H1 (cell line): ENCODE results near the gene HDAC11. TPM values are rescaled to one million over a fixed set of nuclear protein-coding genes. Genes with fewer than 3 reads are reported as not detected.

Experiments used
- CTCF ChIA-PET: fragments of 300-600 bp; sonication (Branson Sonifier 250); formaldehyde crosslinking; loops from one replicate; lab custom pipeline; 2021; ENCODE audit not compliant: partially characterized antibody; lab: Charles Lee
- POLR2A ChIA-PET: fragments of 300-600 bp; sonication (Branson Sonifier 250); formaldehyde crosslinking; loops from one replicate; lab custom pipeline; 2021; ENCODE audit warnings: inconsistent platforms; ENCODE audit not compliant: partially characterized antibody; lab: Charles Lee
- DNase-seq, 2 experiments: peaks; one replicate each; pipeline versions ENCODE4 v3.0.0 to v3.0.0-alpha.2; 2010 to 2022; ENCODE audit warnings: low spot score in 2 of 2, low read depth in 1 of 2, mixed read lengths in 1 of 2
- FAIRE-seq: peaks from 2 replicates; lab custom pipeline; 2011; peaks lifted over from hg19 to GRCh38; lab: Jason Lieb, UNC
- H2AFZ ChIP-seq: 2 replicates; pipeline ENCODE4 v1.8.1; 2012; ENCODE audit warnings: low read length, inconsistent platforms
- H2AK5ac ChIP-seq: 2 replicates; pipeline ENCODE4 v1.6.1; 2013; ENCODE audit warnings: low read depth, low read length
- H2BK120ac ChIP-seq: replicated peaks from 2 replicates; pipeline ENCODE3; 2013; ENCODE audit warnings: low read depth, low read length, inconsistent platforms
- H2BK12ac ChIP-seq: 2 replicates; pipeline ENCODE4 v1.6.1; 2013; ENCODE audit warnings: low read depth, low read length
- H2BK15ac ChIP-seq: 2 replicates; pipeline ENCODE4 v1.6.1; 2013; ENCODE audit warnings: low read length
- H2BK20ac ChIP-seq: 2 replicates; pipeline ENCODE4 v1.6.1; 2013; ENCODE audit warnings: low read length
- H2BK5ac ChIP-seq: 2 replicates; pipeline ENCODE4 v1.6.1; 2013; ENCODE audit warnings: low read depth, low read length
- H3K14ac ChIP-seq: 2 replicates; pipeline ENCODE4 v1.6.1; 2013; ENCODE audit warnings: inconsistent platforms; ENCODE audit not compliant: insufficient read length
- H3K18ac ChIP-seq: 2 replicates; pipeline ENCODE4 v1.6.1; 2013; ENCODE audit warnings: low read length; ENCODE audit errors: extremely low read depth
- H3K23ac ChIP-seq: 2 replicates; pipeline ENCODE4 v1.6.1; 2013; ENCODE audit warnings: inconsistent platforms; ENCODE audit not compliant: insufficient read length
- H3K23me2 ChIP-seq: 2 replicates; pipeline ENCODE4 v1.6.1; 2013; ENCODE audit warnings: low read depth, low read length
- H3K27ac ChIP-seq: 2 replicates; pipeline ENCODE4 v1.6.1; 2011; ENCODE audit warnings: low read depth, low read length, inconsistent platforms
- H3K27me3 ChIP-seq, 4 experiments: replicated peaks in 1 of 4; 1 replicate in 1 of 4; 2 replicates in 3 of 4; pipeline versions ENCODE4 v1.6.1 to v1.8.1; 2011 to 2013; ENCODE audit warnings: low read length in 3 of 4, mild to moderate bottlenecking in 3 of 4, inconsistent platforms in 2 of 4, mixed read lengths in 2 of 4, moderate library complexity in 1 of 4; ENCODE audit not compliant: control insufficient read depth in 3 of 4, insufficient read depth in 3 of 4; ENCODE audit errors: extremely low read depth in 1 of 4
- H3K36me3 ChIP-seq, 4 experiments: 2 replicates each; pipeline versions ENCODE4 v1.6.1 to v1.8.1; 2011 to 2013; ENCODE audit warnings: mild to moderate bottlenecking in 4 of 4, low read length in 3 of 4, moderate library complexity in 2 of 4, control low read depth in 1 of 4, inconsistent platforms in 1 of 4; ENCODE audit not compliant: insufficient read depth in 4 of 4, control insufficient read depth in 2 of 4
- H3K4ac ChIP-seq: replicated peaks from 2 replicates; pipeline ENCODE3; 2013; ENCODE audit warnings: low read length, low read depth, mixed read lengths, inconsistent platforms; ENCODE audit not compliant: insufficient read length
- H3K4me1 ChIP-seq, 4 experiments: replicated peaks in 1 of 4; 1 replicate in 1 of 4; 2 replicates in 3 of 4; pipeline versions ENCODE4 v1.6.1 to v1.8.1; 2011 to 2013; ENCODE audit warnings: low read length in 3 of 4, inconsistent platforms in 2 of 4, mixed read lengths in 1 of 4; ENCODE audit not compliant: insufficient read depth in 4 of 4, control insufficient read depth in 3 of 4
- H3K4me2 ChIP-seq, 2 experiments: 2 replicates each; pipeline versions ENCODE4 v1.6.1 to v1.8.1; 2011 to 2013; ENCODE audit warnings: low read depth in 2 of 2, low read length in 2 of 2, control low read depth in 1 of 2, inconsistent platforms in 1 of 2, mild to moderate bottlenecking in 1 of 2; ENCODE audit not compliant: insufficient read depth in 1 of 2
- H3K4me3 ChIP-seq, 4 experiments: fragments of 200-600, 300-600 bp in 1 of 4; sonication (generic), shearing (Covaris generic), sonication (Bioruptor Twin) in 1 of 4; 2 replicates each; pipeline versions ENCODE4 v1.5.1 to v1.8.1; 2011 to 2016; ENCODE audit warnings: low read length in 4 of 4, low read depth in 3 of 4, control low read depth in 2 of 4, inconsistent platforms in 2 of 4, mild to moderate bottlenecking in 2 of 4, mixed read lengths in 1 of 4, moderate library complexity in 1 of 4; ENCODE audit not compliant: insufficient read depth in 2 of 4; ENCODE audit errors: extremely low read depth in 1 of 4
- H3K56ac ChIP-seq: replicated peaks from 2 replicates; pipeline ENCODE3; 2013; ENCODE audit warnings: low read depth, mild to moderate bottlenecking, mixed read lengths, low read length, inconsistent platforms; ENCODE audit not compliant: insufficient read length
- H3K79me1 ChIP-seq: 2 replicates; pipeline ENCODE4 v1.6.1; 2013; ENCODE audit warnings: low read depth, low read length, control low read depth
- H3K79me2 ChIP-seq, 2 experiments: 2 replicates each; pipeline versions ENCODE4 v1.6.1 to v1.8.1; 2012 to 2013; ENCODE audit warnings: low read length in 2 of 2, mild to moderate bottlenecking in 2 of 2, inconsistent platforms in 1 of 2; ENCODE audit not compliant: insufficient read depth in 2 of 2, control insufficient read depth in 1 of 2
- H3K9ac ChIP-seq, 4 experiments: replicated peaks in 1 of 4; 1 replicate in 1 of 4; 2 replicates in 3 of 4; pipeline versions ENCODE4 v1.6.1 to v1.8.1; 2011 to 2013; ENCODE audit warnings: low read depth in 3 of 4, low read length in 3 of 4, control low read depth in 2 of 4, mild to moderate bottlenecking in 2 of 4, moderate library complexity in 2 of 4, inconsistent platforms in 1 of 4; ENCODE audit errors: extremely low read depth in 1 of 4
- H3K9me3 ChIP-seq, 2 experiments: 2 replicates each; pipeline versions ENCODE4 v1.6.1 to v1.8.1; 2012 to 2013; ENCODE audit warnings: mild to moderate bottlenecking in 2 of 2, moderate library complexity in 2 of 2, control low read depth in 1 of 2, inconsistent platforms in 1 of 2, low read depth in 1 of 2, low read length in 1 of 2, mixed read lengths in 1 of 2; ENCODE audit not compliant: insufficient read depth in 2 of 2
- H4K20me1 ChIP-seq, 2 experiments: replicated peaks in 1 of 2; 2 replicates each; pipeline versions ENCODE3 to v1.8.1; 2011 to 2013; ENCODE audit warnings: inconsistent platforms in 2 of 2, low read length in 2 of 2, mild to moderate bottlenecking in 1 of 2; ENCODE audit not compliant: insufficient read depth in 2 of 2, control insufficient read depth in 1 of 2
- H4K5ac ChIP-seq: 2 replicates; pipeline ENCODE4 v1.6.1; 2013; ENCODE audit warnings: low read length, low read depth, mixed read lengths, inconsistent platforms; ENCODE audit not compliant: insufficient read length
- H4K8ac ChIP-seq: 2 replicates; pipeline ENCODE4 v1.8.0; 2013; ENCODE audit warnings: mild to moderate bottlenecking, moderate library complexity, low read length, inconsistent platforms; ENCODE audit not compliant: insufficient read depth; ENCODE audit errors: extremely low read depth
- H4K91ac ChIP-seq: replicated peaks from 2 replicates; pipeline ENCODE3; 2013; ENCODE audit warnings: low read length, mixed read lengths, inconsistent platforms; ENCODE audit not compliant: insufficient read length
- BCL11A ChIP-seq, 2 experiments: IDR thresholded peaks; one replicate each; pipeline ENCODE4 v1.6.1; 2011; ENCODE audit warnings: low read depth in 2 of 2, low read length in 2 of 2, mild to moderate bottlenecking in 2 of 2
- PHF8 ChIP-seq: fragments of 200-600 bp; sonication (generic); conservative IDR thresholded peaks from 2 replicates; pipeline ENCODE4 v1.7.1; 2012; ENCODE audit warnings: low read depth, mild to moderate bottlenecking, inconsistent platforms, low read length, moderate library complexity
- POLR2AphosphoS5 ChIP-seq: IDR thresholded peaks from 2 replicates; pipeline ENCODE4 v1.6.1; 2011; ENCODE audit warnings: low read depth, low read length
- POU5F1 ChIP-seq: IDR thresholded peaks from 2 replicates; pipeline ENCODE4 v1.6.1; 2011; ENCODE audit warnings: low read depth, mild to moderate bottlenecking, low read length, moderate library complexity
- RFX5 ChIP-seq: IDR thresholded peaks from 2 replicates; pipeline ENCODE4 v1.6.1; 2011; ENCODE audit warnings: low read depth, low read length, improper control_type of control experiment, borderline replicate concordance
- SP2 ChIP-seq: IDR thresholded peaks from 2 replicates; pipeline ENCODE4 v1.6.1; 2012; ENCODE audit warnings: mild to moderate bottlenecking, low read length, inconsistent platforms
- WGBS, 2 experiments: shearing (Covaris generic) in 1 of 2; methylation state at CpG; one replicate each; pipeline versions ENCODE4 v1.1.6 to v1.1.7; 2013 to 2015; ENCODE audit warnings: low lambda C conversion rate in 2 of 2, mixed read lengths in 2 of 2, inconsistent platforms in 1 of 2, low coverage in 1 of 2, missing lambda C conversion rate in 1 of 2; ENCODE audit not compliant: insufficient replicate concordance in 2 of 2, insufficient coverage in 1 of 2, insufficient read length in 1 of 2; ENCODE audit errors: extremely low coverage in 1 of 2, missing lambda C conversion rate in 1 of 2; 5-methylcytosine and 5-hydroxymethylcytosine counted together
- polyA plus RNA-seq, 7 experiments: library from polyadenylated mRNA; depleted of rRNA in 3 of 7; stranded (reverse) in 5 of 7; unstranded in 2 of 7; fragments of >200 nt in 5 of 7; fragments of 200-250 nt in 2 of 7; gene quantifications; 1 replicate in 5 of 7; 2 replicates in 1 of 7; 4 replicates in 1 of 7; pipeline versions ENCODE4 v1.2.1 to v1.2.3, GENCODE V29; 2011 to 2013; ENCODE audit warnings: missing spikeins in 2 of 7, mixed read lengths in 2 of 7
- total RNA-seq: library from RNA; stranded (reverse); fragmentation: NEBNext Ultra II Directional; extraction: Animal tissue kit (Norgen Biotek cat#: 25700); gene quantifications from 2 replicates; pipeline ENCODE4 v1.2.1, GENCODE V29; 2021
- TF ChIP-seq, protein P1 (sequence below), 3 experiments: IDR thresholded peaks; 1 replicate in 2 of 3; 2 replicates in 1 of 3; pipeline versions ENCODE4 v1.5.1 to v1.6.1; 2011; ENCODE audit warnings: low read length in 3 of 3, mild to moderate bottlenecking in 3 of 3, inconsistent platforms in 2 of 3, low read depth in 1 of 3, moderate library complexity in 1 of 3; ENCODE audit not compliant: insufficient read depth in 1 of 3; ENCODE audit errors: control extremely low read depth in 1 of 3
- TF ChIP-seq, protein P2 (sequence below): IDR thresholded peaks from 2 replicates; pipeline ENCODE4 v1.6.1; 2012; ENCODE audit warnings: low read length, inconsistent platforms
- TF ChIP-seq, protein P3 (sequence below): IDR thresholded peaks from 2 replicates; pipeline ENCODE4 v1.6.1; 2011; ENCODE audit warnings: low read depth, mild to moderate bottlenecking, low read length; ENCODE audit not compliant: insufficient read depth

HDAC11 gene
- total and polyA plus RNA-seq, 2 of the 8 experiments (the other 6 are each of a cell fraction or from before 2014, with no cell fraction given): 6.8 to 7.4 TPM

DNA sequence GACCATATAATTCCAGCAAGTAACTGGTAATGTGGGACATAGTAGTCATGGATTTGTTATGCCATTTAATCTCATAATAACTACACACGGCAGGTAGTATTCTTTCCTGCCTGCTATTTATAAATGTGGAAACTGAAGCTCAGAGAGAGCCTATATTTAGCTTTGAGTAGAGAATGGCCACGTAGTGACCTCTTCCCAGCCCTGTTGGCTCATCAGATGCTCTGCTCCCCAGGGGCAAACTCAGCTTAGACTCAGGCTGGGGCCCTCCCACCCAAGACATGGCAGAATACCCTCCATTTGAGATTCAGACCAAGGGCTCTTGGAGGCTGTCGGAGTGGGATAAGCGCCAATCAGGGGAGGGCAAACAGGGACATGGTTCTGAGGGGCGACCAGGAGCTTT lies 17.3 kb upstream of the HDAC11 start:
- no peak overlapping the region for H2BK20ac ChIP-seq
- H3K4me3 ChIP-seq: no peak overlapping the region
- no peak overlapping the region for H2BK15ac ChIP-seq
- H3K79me2 ChIP-seq: no peaks in the 10 kb centered on the region
- 82% methylated on average over 5 of the region's 5 CpGs; no CpG with 5 or more reads in 1 of the 2 experiments for WGBS, 2 experiments
- ChIA-PET POLR2A (interaction anchor here (0.9 to 2.5 kb wide), 4 partner anchors 11 to 180 kb away, joined by 3 to 8 read pairs (median 4); no protein-coding TSS in a partner anchor), CTCF (interaction anchor here (0.7 to 4.8 kb wide), 20 partner anchors 9 to 418 kb away, joined by 3 to 43 read pairs (median 4); partner anchors contain the start of gene HDAC11)
- H2AFZ ChIP-seq: no peak overlapping the region
- no peak overlapping the region for H3K14ac ChIP-seq
- H3K27ac ChIP-seq: no peak overlapping the region
- H4K8ac ChIP-seq: no peak overlapping the region; the same call in 1 of the 2 replicates
- H3K56ac ChIP-seq: no peak overlapping the region
- peaks cover 0 to 2% (median 0%) of the 10 kb centered on the region in 4 experiments; a peak in 2 of 7 replicates for H3K4me1 ChIP-seq
- no peaks in the 10 kb centered on the region for H4K20me1 ChIP-seq
- H3K23ac ChIP-seq: no peak overlapping the region
- DNase-seq (no peak), FAIRE-seq (no peak)
- H4K91ac ChIP-seq: no peak overlapping the region
- H3K18ac ChIP-seq: no peak overlapping the region
- H3K9me3 ChIP-seq: no peaks in the 10 kb centered on the region
- H3K9ac ChIP-seq: no peak overlapping the region
- no peaks in the 10 kb centered on the region for H3K79me1 ChIP-seq
- no peak overlapping the region for H2BK5ac ChIP-seq
- H2AK5ac ChIP-seq: no peak overlapping the region
- no peaks in the 10 kb centered on the region for H3K36me3 ChIP-seq
- no peak overlapping the region for H3K4ac ChIP-seq
- H3K27me3 ChIP-seq: peaks cover 3 to 10% (median 9%) of the 10 kb centered on the region in 4 experiments; a peak in 6 of 7 replicates
- H3K4me2 ChIP-seq: no peak overlapping the region
- no peak overlapping the region for H2BK120ac ChIP-seq
- H3K23me2 ChIP-seq: no peaks in the 10 kb centered on the region; the same call in 1 of the 2 replicates
- H4K5ac ChIP-seq: no peak overlapping the region
- no peak overlapping the region for H2BK12ac ChIP-seq
- TF ChIP-seq POU5F1: no peak
- TF ChIP-seq, protein P1, sequence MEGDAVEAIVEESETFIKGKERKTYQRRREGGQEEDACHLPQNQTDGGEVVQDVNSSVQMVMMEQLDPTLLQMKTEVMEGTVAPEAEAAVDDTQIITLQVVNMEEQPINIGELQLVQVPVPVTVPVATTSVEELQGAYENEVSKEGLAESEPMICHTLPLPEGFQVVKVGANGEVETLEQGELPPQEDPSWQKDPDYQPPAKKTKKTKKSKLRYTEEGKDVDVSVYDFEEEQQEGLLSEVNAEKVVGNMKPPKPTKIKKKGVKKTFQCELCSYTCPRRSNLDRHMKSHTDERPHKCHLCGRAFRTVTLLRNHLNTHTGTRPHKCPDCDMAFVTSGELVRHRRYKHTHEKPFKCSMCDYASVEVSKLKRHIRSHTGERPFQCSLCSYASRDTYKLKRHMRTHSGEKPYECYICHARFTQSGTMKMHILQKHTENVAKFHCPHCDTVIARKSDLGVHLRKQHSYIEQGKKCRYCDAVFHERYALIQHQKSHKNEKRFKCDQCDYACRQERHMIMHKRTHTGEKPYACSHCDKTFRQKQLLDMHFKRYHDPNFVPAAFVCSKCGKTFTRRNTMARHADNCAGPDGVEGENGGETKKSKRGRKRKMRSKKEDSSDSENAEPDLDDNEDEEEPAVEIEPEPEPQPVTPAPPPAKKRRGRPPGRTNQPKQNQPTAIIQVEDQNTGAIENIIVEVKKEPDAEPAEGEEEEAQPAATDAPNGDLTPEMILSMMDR (IDR thresholded peaks at IDR 0.05; ENCODE audit: control extremely low read depth in 1 of 3, insufficient read depth in 1 of 3, low read depth in 1 of 3, low read length in 3 of 3): no peak
- TF ChIP-seq POLR2AphosphoS5: no peak
- TF ChIP-seq RFX5: no peak
- TF ChIP-seq, protein P2, sequence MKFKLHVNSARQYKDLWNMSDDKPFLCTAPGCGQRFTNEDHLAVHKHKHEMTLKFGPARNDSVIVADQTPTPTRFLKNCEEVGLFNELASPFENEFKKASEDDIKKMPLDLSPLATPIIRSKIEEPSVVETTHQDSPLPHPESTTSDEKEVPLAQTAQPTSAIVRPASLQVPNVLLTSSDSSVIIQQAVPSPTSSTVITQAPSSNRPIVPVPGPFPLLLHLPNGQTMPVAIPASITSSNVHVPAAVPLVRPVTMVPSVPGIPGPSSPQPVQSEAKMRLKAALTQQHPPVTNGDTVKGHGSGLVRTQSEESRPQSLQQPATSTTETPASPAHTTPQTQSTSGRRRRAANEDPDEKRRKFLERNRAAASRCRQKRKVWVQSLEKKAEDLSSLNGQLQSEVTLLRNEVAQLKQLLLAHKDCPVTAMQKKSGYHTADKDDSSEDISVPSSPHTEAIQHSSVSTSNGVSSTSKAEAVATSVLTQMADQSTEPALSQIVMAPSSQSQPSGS: no peak
- no peak for TF ChIP-seq BCL11A (IDR thresholded peaks at IDR 0.05; ENCODE audit: low read depth in 2 of 2, low read length in 2 of 2)
- TF ChIP-seq, protein P3, sequence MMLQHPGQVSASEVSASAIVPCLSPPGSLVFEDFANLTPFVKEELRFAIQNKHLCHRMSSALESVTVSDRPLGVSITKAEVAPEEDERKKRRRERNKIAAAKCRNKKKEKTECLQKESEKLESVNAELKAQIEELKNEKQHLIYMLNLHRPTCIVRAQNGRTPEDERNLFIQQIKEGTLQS: no peak
- TF ChIP-seq PHF8: no peak
- TF ChIP-seq SP2: no peak
